ENCODE data around the gene NAT8L.

The NAT8L gene

DNA sequence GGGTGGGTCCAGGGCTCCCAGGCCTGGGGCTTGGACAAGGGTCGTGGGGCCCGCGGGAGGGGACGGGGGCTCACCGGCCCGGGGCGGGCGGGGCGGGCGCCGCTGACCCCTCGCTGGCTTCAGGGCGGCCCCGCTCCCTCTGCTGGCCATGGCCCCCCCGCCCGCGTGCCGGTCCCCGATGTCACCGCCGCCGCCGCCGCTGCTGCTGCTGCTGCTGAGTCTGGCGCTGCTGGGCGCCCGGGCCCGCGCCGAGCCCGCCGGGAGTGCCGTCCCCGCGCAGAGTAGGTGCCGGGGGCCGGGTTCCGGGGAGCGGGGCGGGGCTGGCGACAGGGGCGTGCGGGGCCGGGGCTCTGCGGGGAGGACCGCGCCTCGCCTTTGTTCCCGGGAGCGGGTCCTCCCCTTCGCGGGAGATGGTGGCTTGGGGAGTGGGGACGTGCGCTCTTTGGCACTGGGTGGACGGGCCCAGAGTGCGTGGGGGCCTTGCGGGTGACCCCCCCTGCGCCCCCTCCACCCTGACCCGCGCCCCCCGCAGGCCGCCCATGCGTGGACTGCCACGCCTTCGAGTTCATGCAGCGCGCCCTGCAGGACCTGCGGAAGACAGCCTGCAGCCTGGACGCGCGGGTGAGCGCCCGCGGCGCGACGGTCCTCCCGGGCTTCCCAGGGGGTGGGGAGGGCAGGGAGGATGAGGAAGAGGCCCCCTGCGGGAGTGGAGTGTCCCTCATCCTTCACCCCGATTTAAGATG lies 16.8 kb upstream of the NAT8L start:
- TF ChIP-seq, protein P1, sequence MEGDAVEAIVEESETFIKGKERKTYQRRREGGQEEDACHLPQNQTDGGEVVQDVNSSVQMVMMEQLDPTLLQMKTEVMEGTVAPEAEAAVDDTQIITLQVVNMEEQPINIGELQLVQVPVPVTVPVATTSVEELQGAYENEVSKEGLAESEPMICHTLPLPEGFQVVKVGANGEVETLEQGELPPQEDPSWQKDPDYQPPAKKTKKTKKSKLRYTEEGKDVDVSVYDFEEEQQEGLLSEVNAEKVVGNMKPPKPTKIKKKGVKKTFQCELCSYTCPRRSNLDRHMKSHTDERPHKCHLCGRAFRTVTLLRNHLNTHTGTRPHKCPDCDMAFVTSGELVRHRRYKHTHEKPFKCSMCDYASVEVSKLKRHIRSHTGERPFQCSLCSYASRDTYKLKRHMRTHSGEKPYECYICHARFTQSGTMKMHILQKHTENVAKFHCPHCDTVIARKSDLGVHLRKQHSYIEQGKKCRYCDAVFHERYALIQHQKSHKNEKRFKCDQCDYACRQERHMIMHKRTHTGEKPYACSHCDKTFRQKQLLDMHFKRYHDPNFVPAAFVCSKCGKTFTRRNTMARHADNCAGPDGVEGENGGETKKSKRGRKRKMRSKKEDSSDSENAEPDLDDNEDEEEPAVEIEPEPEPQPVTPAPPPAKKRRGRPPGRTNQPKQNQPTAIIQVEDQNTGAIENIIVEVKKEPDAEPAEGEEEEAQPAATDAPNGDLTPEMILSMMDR (IDR thresholded peaks at IDR 0.05; ENCODE audit: extremely low read depth, insufficient read depth, missing control alignments) = peak; percentile 16
- peak; percentile 86 for DNase-seq (ENCODE audit: low spot score)
- in situ Hi-C loops (cut with MboI; ENCODE audit: low pct_unique_long_range_greater_than_20kb, low sequenced_read_pairs, unreplicated experiment) = no loop called here

DNA sequence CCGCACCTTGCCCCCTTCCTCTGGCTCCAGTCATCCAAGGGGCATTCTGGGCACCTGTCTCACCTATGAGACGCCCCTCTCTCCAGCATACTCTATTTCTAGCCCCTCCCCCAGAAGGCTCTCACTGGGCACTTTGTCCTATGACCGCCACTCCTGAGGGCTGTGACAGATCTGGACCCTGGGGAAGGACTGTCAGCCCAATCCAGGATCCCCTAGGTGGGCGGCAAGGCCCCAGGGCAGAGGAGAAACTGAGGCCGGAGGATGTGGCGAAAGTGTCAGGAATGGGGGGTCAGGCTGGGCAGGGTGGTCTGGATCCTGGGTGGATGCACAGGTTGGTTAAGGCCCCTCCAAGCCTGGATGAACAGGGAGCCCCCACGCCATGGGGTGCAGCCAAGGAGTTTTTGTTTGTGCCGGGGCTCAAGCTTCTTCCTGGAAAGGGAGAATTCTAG lies 16.2 kb upstream of the NAT8L start:
- TF ChIP-seq, protein P1 (IDR thresholded peaks at IDR 0.05; ENCODE audit: extremely low read depth, insufficient read depth, missing control alignments) = no peak
- no peak for DNase-seq (ENCODE audit: low spot score)

DNA sequence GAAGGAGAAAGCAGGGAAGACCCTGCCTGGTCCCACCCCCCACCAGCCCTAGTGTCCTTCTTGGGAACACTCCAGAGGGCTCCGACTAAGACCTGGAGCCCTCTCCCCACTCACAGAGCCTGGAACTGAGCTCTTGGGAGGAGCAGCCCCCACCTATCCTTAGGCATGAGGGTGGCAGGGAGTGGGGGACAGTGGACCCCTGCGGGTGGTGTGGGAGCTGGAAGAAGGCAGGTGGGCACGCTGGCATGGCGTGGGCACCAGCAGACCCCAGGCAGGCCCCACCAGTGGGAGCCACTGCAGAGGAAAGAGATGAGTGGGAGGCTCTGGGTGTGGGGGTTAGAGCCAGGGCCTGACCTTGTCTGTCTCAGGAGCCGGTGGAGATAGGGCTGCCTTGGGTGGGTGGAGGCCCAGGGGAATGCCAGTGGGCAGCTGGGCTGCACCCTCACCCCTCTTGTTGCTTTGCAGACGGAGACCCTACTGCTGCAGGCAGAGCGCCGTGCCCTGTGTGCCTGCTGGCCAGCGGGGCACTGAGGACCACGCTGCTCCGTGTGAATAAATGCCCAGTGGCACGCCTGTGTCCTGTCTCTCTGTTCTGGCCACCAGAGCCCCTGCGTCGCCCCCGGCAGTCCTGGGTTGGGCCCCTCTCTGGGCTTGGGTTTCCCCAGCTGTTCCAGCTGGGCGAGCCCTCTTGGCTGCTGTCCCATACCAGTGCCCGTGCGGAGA lies 15.6 kb upstream of the NAT8L start:
- TF ChIP-seq, protein P1 (IDR thresholded peaks at IDR 0.05; ENCODE audit: extremely low read depth, insufficient read depth, missing control alignments) = no peak
- in situ Hi-C loops (cut with MboI; ENCODE audit: low pct_unique_long_range_greater_than_20kb, low sequenced_read_pairs, unreplicated experiment) = no loop called here
- DNase-seq (ENCODE audit: low spot score) = no peak

More for the DNA sequence above, 16.2 kb upstream of the NAT8L start:
- in situ Hi-C loops (cut with MboI; ENCODE audit: low pct_unique_long_range_greater_than_20kb, low sequenced_read_pairs, unreplicated experiment) = no loop called here

DNA sequence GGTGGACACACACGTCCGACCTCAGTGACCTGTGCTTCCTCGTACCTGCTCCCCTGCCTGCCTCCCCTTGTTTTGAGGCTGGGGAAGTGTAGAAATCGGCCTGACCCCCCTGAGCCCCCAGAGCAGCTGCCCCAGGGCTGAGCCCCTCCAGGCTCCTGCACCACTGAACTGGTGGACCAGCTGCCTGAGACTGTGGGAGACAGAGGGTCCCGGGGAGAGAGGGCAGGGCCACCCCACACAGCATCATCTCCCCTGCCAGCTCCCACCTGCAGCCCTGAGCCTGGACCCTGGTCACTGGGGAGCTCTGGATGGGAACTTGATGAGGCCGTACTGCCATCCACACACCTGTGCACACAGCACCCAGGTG lies 15.0 kb upstream of the NAT8L start:
- no peak for DNase-seq (ENCODE audit: low spot score)
- in situ Hi-C loops (cut with MboI; ENCODE audit: low pct_unique_long_range_greater_than_20kb, low sequenced_read_pairs, unreplicated experiment) = no loop called here

DNA sequence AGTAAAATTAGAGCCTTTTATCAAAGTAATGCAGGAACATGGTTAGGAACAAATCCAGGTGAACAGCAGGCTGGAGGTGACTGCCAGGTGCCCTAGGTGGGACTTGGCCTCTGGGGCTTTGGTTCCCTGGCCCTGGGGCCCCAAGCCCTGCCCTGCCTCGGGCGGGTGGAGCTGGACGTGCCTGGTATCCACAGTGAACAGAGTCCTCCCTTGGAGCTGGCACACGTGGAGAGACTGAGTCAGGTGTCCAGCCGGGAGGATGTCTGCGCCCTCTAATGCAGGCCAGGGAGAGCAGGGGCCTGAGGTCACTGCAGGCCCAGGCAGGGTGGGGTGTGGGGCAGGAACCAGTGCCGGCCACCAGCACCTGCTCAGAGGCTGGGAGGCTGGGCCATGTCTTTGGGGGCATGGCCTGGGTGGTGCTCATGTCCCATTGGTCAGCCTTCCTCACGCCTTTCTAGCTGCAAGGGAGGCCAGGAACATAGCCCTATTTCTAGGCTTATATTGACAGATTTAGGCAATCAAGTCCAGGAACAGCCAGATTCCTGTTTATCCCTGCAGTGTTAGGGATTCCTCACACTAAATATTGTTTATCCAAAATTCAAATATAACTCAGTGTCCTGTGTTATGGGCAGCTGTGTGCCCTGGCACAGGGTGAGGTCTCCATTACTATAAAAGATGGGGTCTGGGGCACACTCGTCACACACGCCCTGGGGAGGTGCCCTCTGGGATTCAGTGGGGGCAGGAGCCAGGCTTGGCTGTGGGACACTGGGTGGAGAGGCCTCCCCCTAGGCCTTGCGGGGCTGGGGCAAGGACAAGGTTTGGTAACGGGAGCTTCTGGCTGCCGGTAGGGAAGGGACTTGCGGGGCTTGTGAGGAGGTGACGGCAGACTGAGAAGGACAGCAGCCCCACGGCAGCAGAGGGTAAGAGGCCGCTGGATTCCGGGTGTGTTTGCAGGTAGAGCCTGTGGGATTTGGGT lies 14.3 kb upstream of the NAT8L start:
- in situ Hi-C loops (cut with MboI; ENCODE audit: low pct_unique_long_range_greater_than_20kb, low sequenced_read_pairs, unreplicated experiment) = no loop called here
- TF ChIP-seq, protein P1 (IDR thresholded peaks at IDR 0.05; ENCODE audit: extremely low read depth, insufficient read depth, missing control alignments) = no peak
- DNase-seq (ENCODE audit: low spot score) = no peak

More for the DNA sequence above, 15.0 kb upstream of the NAT8L start:
- TF ChIP-seq, protein P1 (IDR thresholded peaks at IDR 0.05; ENCODE audit: extremely low read depth, insufficient read depth, missing control alignments) = no peak

DNA sequence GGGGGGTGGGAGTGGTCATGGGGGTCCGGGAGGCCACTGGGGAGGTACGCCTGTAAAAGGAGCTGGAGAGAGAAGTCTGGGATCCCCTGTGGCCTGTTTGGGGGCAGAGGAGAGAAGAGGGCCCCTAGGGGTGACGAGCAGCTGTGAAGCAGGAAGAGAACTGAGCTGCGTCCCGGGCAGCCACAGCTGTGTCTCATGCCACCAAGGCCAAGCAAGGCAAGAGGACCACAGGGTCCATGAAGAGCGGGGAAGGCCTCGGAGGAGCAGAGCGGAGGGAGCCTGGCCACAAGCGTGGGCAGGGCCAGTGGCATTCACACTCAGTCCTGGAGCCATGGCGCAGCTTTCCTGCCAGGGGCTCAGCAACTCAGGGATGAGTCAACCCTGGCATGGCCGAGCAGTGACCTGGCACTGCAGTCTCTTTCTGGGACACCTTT lies 13.6 kb upstream of the NAT8L start:
- in situ Hi-C loops (cut with MboI; ENCODE audit: low pct_unique_long_range_greater_than_20kb, low sequenced_read_pairs, unreplicated experiment) = no loop called here
- DNase-seq (ENCODE audit: low spot score) = no peak
- TF ChIP-seq, protein P1 (IDR thresholded peaks at IDR 0.05; ENCODE audit: extremely low read depth, insufficient read depth, missing control alignments) = no peak
